Activated CD8-positive, alpha-beta T cell treated with anti-CD3 and anti-CD28 coated beads for 36 hours (primary cell): Measurements from ENCODE around the gene MTARC1. TPM values are rescaled to one million over a fixed set of nuclear protein-coding genes. Genes with fewer than 3 reads are reported as not detected.

ENCODE experiments used
- ATAC-seq: fragments of 200-7000 bp; cut with Tn5 transposase; one replicate; pipeline ENCODE4 v1.10.0; 2021; ENCODE audit warnings: mild to moderate bottlenecking, moderate library complexity
- CTCF ChIA-PET: fragments of 350-600 bp; sonication (Branson Sonifier 250); formaldehyde crosslinking; loops from one replicate; lab custom pipeline; 2021; ENCODE audit warnings: antibody characterized with exemption; lab: Charles Lee
- POLR2A ChIA-PET: fragments of 350-600 bp; sonication (Branson Sonifier 250); formaldehyde crosslinking; loops from one replicate; lab custom pipeline; 2021; ENCODE audit warnings: antibody characterized with exemption; lab: Charles Lee
- DNase-seq: peaks from one replicate; pipeline ENCODE4 v3.0.0-alpha.2; 2020
- H3K27ac Mint-ChIP-seq: one replicate; pipeline ENCODE4 v1.8.0; 2021; ENCODE audit warnings: mild to moderate bottlenecking, mixed read lengths
- H3K27me3 Mint-ChIP-seq: one replicate; pipeline ENCODE4 v1.8.0; 2021; ENCODE audit warnings: mixed read lengths
- H3K36me3 Mint-ChIP-seq: one replicate; pipeline ENCODE4 v1.8.0; 2021; ENCODE audit warnings: low read depth, mixed read lengths
- H3K4me1 Mint-ChIP-seq: one replicate; pipeline ENCODE4 v1.8.0; 2021; ENCODE audit warnings: low read depth, mixed read lengths
- H3K4me3 Mint-ChIP-seq: one replicate; pipeline ENCODE4 v1.8.0; 2021; ENCODE audit warnings: mild to moderate bottlenecking, moderate library complexity, mixed read lengths
- H3K9me3 Mint-ChIP-seq: one replicate; pipeline ENCODE4 v1.8.0; 2021; ENCODE audit warnings: mixed read lengths
- CTCF ChIP-seq: fragments of 200-600 bp; IDR thresholded peaks from one replicate; pipeline ENCODE4 v1.8.0; 2022; ENCODE audit warnings: antibody characterized with exemption, mild to moderate bottlenecking
- intact Hi-C: fragments of 100-400 bp; cut with micrococcal nuclease; formaldehyde crosslinking; loops from one replicate; pipeline ENCODE4 v1.10.0; 2022
- total RNA-seq, 2 experiments: library from RNA; stranded (reverse); gene quantifications; one replicate each; pipeline ENCODE4 v1.2.3, GENCODE V29; 2021

Gene MTARC1
- total RNA-seq, 2 experiments from 2014 or later = not detected

GRCh38 chr1:220824031-220824989, 37.6 kb downstream of the MTARC1 start:
- H3K9me3 Mint-ChIP-seq = peaks cover 4% of the 10 kb centered on the region
- H3K4me1 Mint-ChIP-seq = no peaks in the 10 kb centered on the region
- no peak overlapping the region for H3K27ac Mint-ChIP-seq
- CTCF ChIA-PET = interaction anchor here (1.0 kb wide), 2 partner anchors 14 to 15 kb away, joined by 3 to 4 read pairs; no protein-coding TSS in a partner anchor
- no peak overlapping the region for H3K4me3 Mint-ChIP-seq
- ATAC-seq (no peak), DNase-seq (no peak)
- POLR2A ChIA-PET = no interaction called here
- H3K27me3 Mint-ChIP-seq = peaks cover 8% of the 10 kb centered on the region
- no peaks in the 10 kb centered on the region for H3K36me3 Mint-ChIP-seq
- intact Hi-C loops = no loop called here
- TF ChIP-seq CTCF = no peak

DNA sequence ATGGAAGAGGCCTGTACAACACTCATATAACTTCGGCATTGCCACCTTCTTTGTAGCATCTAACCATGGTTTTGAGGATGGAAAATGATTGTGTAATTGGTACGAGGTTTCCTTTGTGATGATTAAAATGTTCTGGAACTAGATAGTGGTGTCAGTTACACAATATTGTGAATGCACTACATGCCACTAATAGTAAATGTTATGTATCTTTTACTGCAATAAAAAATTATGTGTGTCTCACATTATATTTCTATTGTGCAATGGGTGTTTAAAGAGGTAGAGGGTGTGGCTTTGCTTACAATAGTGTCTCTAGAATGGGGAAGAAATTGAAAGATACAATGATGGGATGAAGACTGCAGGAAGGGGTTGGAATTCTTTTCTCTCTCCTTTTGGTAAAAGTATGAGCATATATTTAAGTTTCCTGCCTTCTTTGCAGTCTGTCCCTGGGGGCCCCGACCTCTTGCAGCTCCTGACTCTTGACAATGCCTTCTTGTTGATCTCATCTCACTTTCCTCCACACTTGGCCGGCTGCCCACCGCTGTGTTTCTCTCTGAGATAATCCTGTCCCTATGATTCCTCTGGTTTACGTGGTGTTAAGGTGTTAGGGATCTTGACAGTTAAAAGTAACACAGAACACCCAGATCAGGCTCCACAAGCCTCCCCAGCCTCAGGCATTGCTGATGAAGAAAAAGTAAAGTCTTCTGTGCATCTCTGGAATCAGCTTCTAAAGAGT, 39.3 kb downstream of the MTARC1 start:
- H3K27ac Mint-ChIP-seq = no peak overlapping the region
- no peak for DNase-seq
- H3K4me1 Mint-ChIP-seq = no peaks in the 10 kb centered on the region
- ATAC-seq = no peak
- H3K4me3 Mint-ChIP-seq = no peak overlapping the region
- ChIA-PET POLR2A (no interaction called here), CTCF (no interaction called here)
- no peaks in the 10 kb centered on the region for H3K9me3 Mint-ChIP-seq
- no peaks in the 10 kb centered on the region for H3K36me3 Mint-ChIP-seq
- intact Hi-C loops = no loop called here
- H3K27me3 Mint-ChIP-seq = peaks cover 6% of the 10 kb centered on the region
- TF ChIP-seq CTCF = no peak

DNA sequence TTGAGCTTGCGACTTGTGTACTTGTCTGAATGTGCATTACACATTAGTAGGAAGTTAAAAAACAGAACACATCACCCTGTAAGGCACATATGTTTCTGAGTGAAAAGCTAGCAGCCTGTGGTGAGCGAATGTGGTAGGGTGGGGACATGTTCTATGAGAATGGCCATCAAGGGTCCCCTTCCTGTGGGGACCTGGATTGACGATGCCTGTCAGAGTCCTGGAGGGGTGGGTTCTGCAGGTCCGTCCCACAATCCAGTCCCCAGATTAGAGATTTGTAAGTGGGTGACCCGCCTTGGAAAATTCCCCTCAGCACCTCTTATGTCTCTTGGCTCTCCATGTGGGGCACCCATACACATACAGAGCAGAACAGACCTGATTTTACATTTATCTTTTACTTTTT, 40.0 kb downstream of the MTARC1 start:
- TF ChIP-seq CTCF = no peak
- Mint-ChIP-seq H3K36me3 (no peaks in the 10 kb centered on the region), H3K4me3 (no peak overlapping the region), H3K27me3 (peaks cover 6% of the 10 kb centered on the region), H3K27ac (no peak overlapping the region), H3K9me3 (no peaks in the 10 kb centered on the region), H3K4me1 (no peaks in the 10 kb centered on the region)
- ATAC-seq = no peak
- ChIA-PET CTCF (no interaction called here), POLR2A (no interaction called here)
- no peak for DNase-seq
- intact Hi-C loops = no loop called here

- TF ChIP-seq CTCF = no peak
- H3K4me3 Mint-ChIP-seq = no peak overlapping the region
- intact Hi-C loops = no loop called here
- POLR2A ChIA-PET = no interaction called here
- DNase-seq = no peak
- no peaks in the 10 kb centered on the region for H3K4me1 Mint-ChIP-seq
- no peak for ATAC-seq
- H3K27me3 Mint-ChIP-seq = peaks cover 8% of the 10 kb centered on the region
- H3K36me3 Mint-ChIP-seq = no peaks in the 10 kb centered on the region
- H3K27ac Mint-ChIP-seq = no peak overlapping the region
- CTCF ChIA-PET = interaction anchor here (1.6 kb wide), 1 partner anchor 17 kb away, joined by 5 read pairs; no protein-coding TSS in a partner anchor
- no peaks in the 10 kb centered on the region for H3K9me3 Mint-ChIP-seq
Observed at GRCh38 chr1:220827445-220828178, 40.9 kb downstream of the MTARC1 start.
